SU-DHL-6 (cell line): ENCODE results near the gene OCSTAMP.

Source experiments
- H2AFZ ChIP-seq: fragments of 200-600 bp; sonication (generic); 2 replicates; pipeline ENCODE4 v1.6.1; 2014; ENCODE audit warnings: low read depth, mild to moderate bottlenecking, moderate library complexity, mixed read lengths, antibody characterized with exemption, low read length; ENCODE audit not compliant: severe bottlenecking
- H3F3A ChIP-seq: fragments of 200-600 bp; shearing (Covaris generic); 2 replicates; pipeline ENCODE4 v1.6.0; 2016; ENCODE audit warnings: antibody characterized with exemption, mild to moderate bottlenecking; ENCODE audit not compliant: insufficient read depth
- H3K27ac ChIP-seq: fragments of 200-600 bp; sonication (generic); 2 replicates; pipeline ENCODE4 v1.5.1; 2016; ENCODE audit warnings: low read depth, mild to moderate bottlenecking, low read length, moderate library complexity, mixed read lengths
- H3K27me3 ChIP-seq: fragments of 200-600 bp; sonication (generic), shearing (Covaris generic); 2 replicates; pipeline ENCODE4 v1.6.0; 2014; ENCODE audit warnings: mild to moderate bottlenecking, low read length
- H3K36me3 ChIP-seq: fragments of 200-600 bp; sonication (generic); 2 replicates; pipeline ENCODE4 v1.6.1; 2014; ENCODE audit warnings: mild to moderate bottlenecking, low read length, mixed read lengths
- H3K4me2 ChIP-seq: fragments of 300-600, 200-600 bp; shearing (Covaris generic), sonication (generic); 2 replicates; pipeline ENCODE4 v1.6.0; 2014; ENCODE audit warnings: low read length, low read depth, mild to moderate bottlenecking; ENCODE audit not compliant: poor library complexity, severe bottlenecking
- H3K4me3 ChIP-seq: fragments of 200-600 bp; sonication (generic); 2 replicates; pipeline ENCODE4 v1.5.1; 2014; ENCODE audit warnings: antibody characterized with exemption, low read length, mild to moderate bottlenecking, mixed read lengths; ENCODE audit not compliant: insufficient read depth, poor library complexity, severe bottlenecking
- H3K79me2 ChIP-seq: fragments of 200-600 bp; sonication (generic); 2 replicates; pipeline ENCODE4 v1.6.1; 2014; ENCODE audit warnings: mild to moderate bottlenecking, low read length, moderate library complexity; ENCODE audit not compliant: insufficient read depth
- H3K9ac ChIP-seq: fragments of 200-600 bp; sonication (generic); 2 replicates; pipeline ENCODE4 v1.7.0; 2014; ENCODE audit warnings: mild to moderate bottlenecking, low read length
- H3K9me2 ChIP-seq: fragments of 200-600 bp; sonication (generic); replicated peaks from 2 replicates; pipeline ENCODE4 v1.6.1; 2014; ENCODE audit warnings: low read length; ENCODE audit not compliant: insufficient read depth
- H3K9me3 ChIP-seq: fragments of 200-600 bp; sonication (generic); 2 replicates; pipeline ENCODE4 v1.6.1; 2014; ENCODE audit warnings: low read length, mixed read lengths; ENCODE audit not compliant: insufficient read depth
- H4K20me1 ChIP-seq: fragments of 200-600 bp; sonication (generic); 2 replicates; pipeline ENCODE4 v1.6.1; 2014; ENCODE audit warnings: low read depth, mild to moderate bottlenecking, antibody characterized with exemption, low read length, moderate library complexity, mixed read lengths
- CTCF ChIP-seq: fragments of 200-600 bp; sonication (generic); IDR thresholded peaks from one replicate; pipeline ENCODE4 v1.5.1; 2017; ENCODE audit warnings: antibody characterized with exemption, mild to moderate bottlenecking, low read length, moderate library complexity; ENCODE audit not compliant: insufficient read depth, poor library complexity, severe bottlenecking
- EZH2phosphoT487 ChIP-seq: fragments of 200-600 bp; sonication (generic), shearing (Covaris generic); conservative IDR thresholded peaks from 2 replicates; pipeline ENCODE4 v1.6.1; 2018; ENCODE audit warnings: mild to moderate bottlenecking, antibody characterized with exemption, low read length, moderate library complexity, mixed read lengths

The OCSTAMP gene

GRCh38 chr20:46576774-46577395, 26.4 kb upstream of the OCSTAMP start:
- H3K36me3 ChIP-seq, result no peaks in the 10 kb centered on the region
- H3K9me2 ChIP-seq, result no peaks in the 10 kb centered on the region
- H3K27ac ChIP-seq, result no peak overlapping the region
- H3K4me3 ChIP-seq, result no peak overlapping the region
- no peaks in the 10 kb centered on the region for H3F3A ChIP-seq
- H3K27me3 ChIP-seq, result no peaks in the 10 kb centered on the region
- no peaks in the 10 kb centered on the region for H4K20me1 ChIP-seq
- no peak overlapping the region for H2AFZ ChIP-seq
- TF ChIP-seq CTCF (no peak), EZH2phosphoT487 (no peak)
- H3K9ac ChIP-seq, result no peak overlapping the region
- H3K79me2 ChIP-seq, result no peaks in the 10 kb centered on the region
- H3K9me3 ChIP-seq, result no peaks in the 10 kb centered on the region
- no peak overlapping the region for H3K4me2 ChIP-seq

GRCh38 chr20:46575937-46576461, 25.5 kb upstream of the OCSTAMP start:
- H3K79me2 ChIP-seq, result no peaks in the 10 kb centered on the region
- H3F3A ChIP-seq, result no peaks in the 10 kb centered on the region
- no peaks in the 10 kb centered on the region for H3K36me3 ChIP-seq
- H4K20me1 ChIP-seq, result no peaks in the 10 kb centered on the region
- H3K4me2 ChIP-seq, result no peak overlapping the region
- no peak overlapping the region for H3K27ac ChIP-seq
- TF ChIP-seq EZH2phosphoT487 (no peak), CTCF (no peak)
- no peak overlapping the region for H2AFZ ChIP-seq
- H3K9ac ChIP-seq, result no peak overlapping the region
- H3K27me3 ChIP-seq, result no peaks in the 10 kb centered on the region
- H3K9me3 ChIP-seq, result no peaks in the 10 kb centered on the region
- no peak overlapping the region for H3K4me3 ChIP-seq
- H3K9me2 ChIP-seq, result no peaks in the 10 kb centered on the region

- H3K4me2 ChIP-seq, result no peak overlapping the region
- no peaks in the 10 kb centered on the region for H3F3A ChIP-seq
- H3K27ac ChIP-seq, result no peak overlapping the region
Measured at GRCh38 chr20:46575394-46575793, 24.9 kb upstream of the OCSTAMP start.

More at GRCh38 chr20:46575394-46575793, 24.9 kb upstream of the OCSTAMP start:
- no peaks in the 10 kb centered on the region for H3K27me3 ChIP-seq
- H3K79me2 ChIP-seq, result no peaks in the 10 kb centered on the region
- no peaks in the 10 kb centered on the region for H3K36me3 ChIP-seq
- no peak overlapping the region for H3K4me3 ChIP-seq
- H2AFZ ChIP-seq, result no peak overlapping the region
- no peaks in the 10 kb centered on the region for H3K9me3 ChIP-seq
- H3K9me2 ChIP-seq, result no peaks in the 10 kb centered on the region
- no peak overlapping the region for H3K9ac ChIP-seq
- no peak for TF ChIP-seq CTCF
- no peak for TF ChIP-seq EZH2phosphoT487
- H4K20me1 ChIP-seq, result no peaks in the 10 kb centered on the region
